Ascending aorta (tissue), 2 donors: ENCODE results near the gene HSPA12A. TPM values are rescaled to one million over a fixed set of nuclear protein-coding genes. Genes with fewer than 3 reads are reported as not detected.

Experiments used
- DNase-seq, 2 donors: peaks; one replicate each; pipeline ENCODE4 v3.0.0-alpha.2; 2019; ENCODE audit warnings: low spot score in 2 of 2
- H3K27ac ChIP-seq, 2 donors: fragments of 200-600 bp; sonication (generic); one replicate each; pipeline ENCODE4 v1.5.1; 2016 to 2017; ENCODE audit warnings: mild to moderate bottlenecking in 1 of 2
- H3K27me3 ChIP-seq: fragments of 200-600 bp; sonication (generic); one replicate; pipeline ENCODE4 v1.5.1; 2017
- H3K36me3 ChIP-seq, 2 donors: fragments of 200-600 bp; sonication (generic); one replicate each; pipeline ENCODE4 v1.5.1; 2016
- H3K4me1 ChIP-seq, 2 donors: fragments of 200-600 bp; sonication (generic); one replicate each; pipeline ENCODE4 v1.5.1; 2016 to 2017; ENCODE audit warnings: mild to moderate bottlenecking in 1 of 2
- H3K4me3 ChIP-seq, 2 donors: fragments of 200-600 bp; sonication (generic); one replicate each; pipeline ENCODE4 v1.5.1; 2016 to 2017; ENCODE audit warnings: mild to moderate bottlenecking in 1 of 2
- H3K9me3 ChIP-seq, 2 donors: fragments of 200-600 bp; sonication (generic); one replicate each; pipeline ENCODE4 v1.5.1; 2016
- CTCF ChIP-seq, 3 experiments: fragments of 200-600 bp in 2 of 3; fragments of 450-650 bp in 1 of 3; sonication (generic) in 2 of 3; IDR thresholded peaks; one replicate each; pipeline ENCODE4 v1.5.1; 2016 to 2019; ENCODE audit warnings: antibody characterized with exemption in 3 of 3, mild to moderate bottlenecking in 1 of 3, moderate library complexity in 1 of 3
- intact Hi-C: fragments of 100-400 bp; cut with DNase I; formaldehyde crosslinking; loops from one replicate; pipeline ENCODE4 v1.15.1; 2023
- total RNA-seq: library from RNA; depleted of rRNA; stranded (reverse); fragments of >200 nt; gene quantifications from one replicate; pipeline ENCODE4 v1.1.0, GENCODE V29; 2016

Gene HSPA12A
- total RNA-seq, 1 donor from 2014 or later, result 5.5 TPM

- H3K4me1 ChIP-seq, result no peaks in the 10 kb centered on the region
- H3K4me3 ChIP-seq, result no peak overlapping the region
- intact Hi-C loops, result no loop called here
- no peak overlapping the region for H3K27ac ChIP-seq
- H3K36me3 ChIP-seq, result no peaks in the 10 kb centered on the region
- H3K9me3 ChIP-seq, result no peaks in the 10 kb centered on the region
- TF ChIP-seq CTCF (IDR thresholded peaks at IDR 0.05), result no peak
- H3K27me3 ChIP-seq, result no peaks in the 10 kb centered on the region
- DNase-seq, result no peak
These were observed 20.6 kb downstream of the HSPA12A start for GRCh38 chr10:116721547-116722392.

GRCh38 chr10:116720668-116721546 lies 21.5 kb downstream of the HSPA12A start:
- DNase-seq, result no peak
- H3K4me1 ChIP-seq, result no peaks in the 10 kb centered on the region
- no peaks in the 10 kb centered on the region for H3K36me3 ChIP-seq
- no peak for TF ChIP-seq CTCF (IDR thresholded peaks at IDR 0.05)
- H3K27ac ChIP-seq, result no peak overlapping the region
- intact Hi-C loops, result no loop called here
- no peaks in the 10 kb centered on the region for H3K27me3 ChIP-seq
- no peak overlapping the region for H3K4me3 ChIP-seq
- no peaks in the 10 kb centered on the region for H3K9me3 ChIP-seq

- Histone ChIP-seq H3K4me3 (no peak overlapping the region), H3K4me1 (no peaks in the 10 kb centered on the region), H3K27me3 (no peaks in the 10 kb centered on the region), H3K36me3 (no peaks in the 10 kb centered on the region), H3K9me3 (no peaks in the 10 kb centered on the region), H3K27ac (no peak overlapping the region)
- TF ChIP-seq CTCF (IDR thresholded peaks at IDR 0.05), result no peak
- intact Hi-C loops, result no loop called here
- no peak for DNase-seq
These were observed 22.1 kb downstream of the HSPA12A start for GRCh38 chr10:116720241-116720643.

GRCh38 chr10:116719804-116720203 lies 22.6 kb downstream of the HSPA12A start:
- no peak for DNase-seq
- no peak overlapping the region for H3K4me3 ChIP-seq
- H3K27ac ChIP-seq, result no peak overlapping the region
- H3K9me3 ChIP-seq, result no peaks in the 10 kb centered on the region
- no peak for TF ChIP-seq CTCF (IDR thresholded peaks at IDR 0.05)
- no peaks in the 10 kb centered on the region for H3K4me1 ChIP-seq
- intact Hi-C loops, result no loop called here
- no peaks in the 10 kb centered on the region for H3K36me3 ChIP-seq
- no peaks in the 10 kb centered on the region for H3K27me3 ChIP-seq

- TF ChIP-seq CTCF (IDR thresholded peaks at IDR 0.05), result no peak
- no peak for DNase-seq
- Histone ChIP-seq H3K27ac (no peak overlapping the region), H3K27me3 (no peaks in the 10 kb centered on the region), H3K9me3 (no peaks in the 10 kb centered on the region), H3K36me3 (no peaks in the 10 kb centered on the region), H3K4me1 (no peaks in the 10 kb centered on the region), H3K4me3 (no peak overlapping the region)
- intact Hi-C loops, result no loop called here
These were observed 24.3 kb downstream of the HSPA12A start for GRCh38 chr10:116718058-116718457.
